GM13977 (cell line): ENCODE data around the gene PAK5.

Source experiments
- DNase-seq: peaks from one replicate; pipeline ENCODE4 v3.0.0; 2012; ENCODE audit warnings: low spot score
- in situ Hi-C: fragments of 300-500 bp; cut with MboI; formaldehyde crosslinking; loops from one replicate; pipeline ENCODE4 v1.12.0; 2022; ENCODE audit warnings: low sequenced_read_pairs, low pct_unique_long_range_greater_than_20kb, mixed read lengths, inconsistent platforms; ENCODE audit not compliant: unreplicated experiment
- TF ChIP-seq, protein P1 (sequence below): IDR thresholded peaks from 2 replicates; pipeline ENCODE4 v1.5.1; 2012; ENCODE audit warnings: mild to moderate bottlenecking, control low read depth; ENCODE audit not compliant: insufficient read depth; ENCODE audit errors: extremely low read depth, missing control alignments

PAK5 gene

DNA sequence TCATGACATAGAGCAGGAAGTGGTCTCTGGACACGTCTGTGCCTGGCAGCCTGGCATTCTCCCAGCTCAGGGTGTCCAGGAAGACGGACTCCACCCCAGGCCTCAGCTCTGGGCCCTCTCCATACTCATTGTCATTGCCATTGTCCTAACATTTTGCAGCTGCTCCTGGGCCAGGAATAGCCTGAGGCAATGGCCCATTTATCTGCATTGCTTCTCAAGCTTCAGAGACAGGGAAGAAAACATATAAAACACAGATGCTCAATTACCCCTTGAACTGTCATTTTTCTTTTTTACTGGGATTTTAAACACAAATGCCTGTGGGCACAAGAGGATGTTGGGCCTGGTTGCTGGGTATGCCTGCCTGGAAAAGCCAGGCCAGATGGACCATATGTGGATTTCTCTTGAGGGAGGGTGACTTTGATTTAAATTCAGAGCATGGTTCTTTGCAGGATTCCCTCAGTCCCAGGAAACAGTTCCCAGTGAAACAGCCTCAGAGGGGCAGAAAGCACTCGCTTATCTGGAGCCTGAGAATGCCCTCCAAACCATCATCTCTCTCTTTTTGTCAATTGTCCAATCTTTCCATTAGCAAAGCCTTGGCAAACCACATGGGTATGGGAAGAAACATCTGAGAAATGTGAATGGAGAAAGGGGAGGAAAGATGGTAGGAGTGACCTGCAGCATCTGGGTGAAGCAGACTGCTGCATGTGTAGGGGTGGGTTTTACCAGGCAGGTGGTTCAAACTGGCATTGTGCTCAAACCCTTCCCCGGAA lies 306.6 kb downstream of the PAK5 start:
- no peak for DNase-seq
- in situ Hi-C loops, result no loop called here

DNA sequence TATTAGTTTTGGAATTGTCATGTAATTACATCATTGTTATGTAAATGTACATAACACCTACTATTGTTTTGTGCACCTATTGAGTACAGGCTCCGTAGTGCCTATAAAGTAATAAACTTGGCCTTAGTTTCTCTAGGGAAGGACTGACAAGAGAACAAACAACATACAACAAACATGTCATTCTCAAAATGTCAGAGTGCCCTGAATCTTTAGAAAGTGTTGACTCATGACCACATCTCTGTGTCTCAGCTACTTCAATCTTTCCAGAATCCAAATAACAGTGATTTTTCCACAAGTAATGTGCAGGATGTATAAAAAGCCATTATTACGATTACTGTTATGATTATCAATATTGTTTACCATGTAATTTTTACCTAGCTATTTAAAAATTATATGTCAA lies 307.3 kb downstream of the PAK5 start:
- no peak for DNase-seq
- in situ Hi-C loops, result no loop called here
- TF ChIP-seq, protein P1, sequence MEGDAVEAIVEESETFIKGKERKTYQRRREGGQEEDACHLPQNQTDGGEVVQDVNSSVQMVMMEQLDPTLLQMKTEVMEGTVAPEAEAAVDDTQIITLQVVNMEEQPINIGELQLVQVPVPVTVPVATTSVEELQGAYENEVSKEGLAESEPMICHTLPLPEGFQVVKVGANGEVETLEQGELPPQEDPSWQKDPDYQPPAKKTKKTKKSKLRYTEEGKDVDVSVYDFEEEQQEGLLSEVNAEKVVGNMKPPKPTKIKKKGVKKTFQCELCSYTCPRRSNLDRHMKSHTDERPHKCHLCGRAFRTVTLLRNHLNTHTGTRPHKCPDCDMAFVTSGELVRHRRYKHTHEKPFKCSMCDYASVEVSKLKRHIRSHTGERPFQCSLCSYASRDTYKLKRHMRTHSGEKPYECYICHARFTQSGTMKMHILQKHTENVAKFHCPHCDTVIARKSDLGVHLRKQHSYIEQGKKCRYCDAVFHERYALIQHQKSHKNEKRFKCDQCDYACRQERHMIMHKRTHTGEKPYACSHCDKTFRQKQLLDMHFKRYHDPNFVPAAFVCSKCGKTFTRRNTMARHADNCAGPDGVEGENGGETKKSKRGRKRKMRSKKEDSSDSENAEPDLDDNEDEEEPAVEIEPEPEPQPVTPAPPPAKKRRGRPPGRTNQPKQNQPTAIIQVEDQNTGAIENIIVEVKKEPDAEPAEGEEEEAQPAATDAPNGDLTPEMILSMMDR, result no peak

More for the DNA sequence above, 306.6 kb downstream of the PAK5 start:
- TF ChIP-seq, protein P1, result no peak

DNA sequence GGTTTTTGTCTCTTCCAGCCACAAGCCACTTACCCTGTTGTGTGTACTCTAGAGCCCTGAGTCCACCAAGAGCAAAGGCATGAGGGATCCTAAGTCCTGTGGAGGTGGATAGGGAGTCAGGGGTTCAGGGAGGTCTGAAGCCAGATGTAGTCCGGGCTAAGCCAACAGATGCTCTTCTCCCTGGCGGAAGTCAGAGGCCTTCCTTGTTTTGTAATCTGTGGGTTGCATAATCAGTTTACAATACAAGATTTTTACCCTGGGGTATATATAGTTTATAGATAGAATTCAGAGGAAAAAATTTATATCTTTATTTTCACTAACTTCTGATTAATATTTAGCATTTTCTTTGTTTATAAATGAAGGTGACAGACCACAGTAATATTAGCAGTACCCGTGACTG lies 315.2 kb downstream of the PAK5 start:
- in situ Hi-C loops, result no loop called here
- TF ChIP-seq, protein P1, result no peak
- DNase-seq, result no peak

DNA sequence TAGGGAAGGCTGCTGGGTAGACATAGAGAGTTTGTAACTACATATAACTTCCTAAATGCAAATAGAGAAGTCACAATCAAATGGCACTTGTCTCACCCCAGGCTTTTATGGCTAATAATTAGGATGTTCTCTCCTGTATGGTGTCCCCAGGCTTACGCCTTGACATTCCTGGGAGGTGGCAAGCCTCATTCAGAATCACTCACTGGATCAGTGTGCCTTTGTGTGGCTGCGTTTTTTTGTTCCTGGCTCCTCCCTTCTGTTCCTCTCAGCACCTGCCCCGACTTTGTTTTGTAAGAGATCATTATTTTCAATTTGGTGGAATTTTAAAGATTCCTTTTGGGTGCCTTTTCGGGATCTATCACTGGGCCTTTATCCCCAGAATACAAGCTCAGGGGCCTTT lies 318.8 kb downstream of the PAK5 start:
- no peak for DNase-seq
- in situ Hi-C loops, result no loop called here
- TF ChIP-seq, protein P1, result no peak

DNA sequence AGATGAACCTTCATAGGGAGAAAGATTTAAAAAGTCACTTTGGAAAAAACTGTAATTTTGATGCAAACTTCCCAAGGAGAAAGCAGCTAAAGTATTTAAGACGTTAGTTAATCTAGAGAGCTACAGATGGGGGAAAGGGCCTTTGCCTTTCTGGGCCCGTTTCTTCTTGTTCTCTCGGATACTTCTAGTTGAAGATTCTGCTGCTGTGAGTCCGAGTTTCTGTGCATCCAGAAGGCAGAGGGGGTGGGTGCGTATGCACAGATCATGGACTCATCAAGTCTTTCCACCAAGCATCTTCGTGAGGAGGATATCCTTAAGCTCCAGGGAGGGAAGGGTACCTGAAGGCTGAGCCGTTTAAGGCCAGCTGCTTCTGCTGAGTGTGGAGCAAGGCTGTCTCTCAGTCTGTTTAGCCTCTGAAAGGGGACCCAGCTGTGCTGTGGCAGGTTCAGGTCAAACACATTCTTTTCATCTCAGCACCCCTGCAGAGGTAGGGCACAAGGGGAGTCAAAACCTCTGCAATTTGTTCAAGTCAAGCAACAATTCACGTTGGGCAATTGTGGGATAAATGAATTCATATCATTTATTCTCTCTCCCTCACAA lies 320.2 kb downstream of the PAK5 start:
- TF ChIP-seq, protein P1, result no peak
- in situ Hi-C loops, result loop anchor here (10.0 kb wide), 1 partner anchor 86 kb away; no protein-coding TSS in a partner anchor
- no peak for DNase-seq

DNA sequence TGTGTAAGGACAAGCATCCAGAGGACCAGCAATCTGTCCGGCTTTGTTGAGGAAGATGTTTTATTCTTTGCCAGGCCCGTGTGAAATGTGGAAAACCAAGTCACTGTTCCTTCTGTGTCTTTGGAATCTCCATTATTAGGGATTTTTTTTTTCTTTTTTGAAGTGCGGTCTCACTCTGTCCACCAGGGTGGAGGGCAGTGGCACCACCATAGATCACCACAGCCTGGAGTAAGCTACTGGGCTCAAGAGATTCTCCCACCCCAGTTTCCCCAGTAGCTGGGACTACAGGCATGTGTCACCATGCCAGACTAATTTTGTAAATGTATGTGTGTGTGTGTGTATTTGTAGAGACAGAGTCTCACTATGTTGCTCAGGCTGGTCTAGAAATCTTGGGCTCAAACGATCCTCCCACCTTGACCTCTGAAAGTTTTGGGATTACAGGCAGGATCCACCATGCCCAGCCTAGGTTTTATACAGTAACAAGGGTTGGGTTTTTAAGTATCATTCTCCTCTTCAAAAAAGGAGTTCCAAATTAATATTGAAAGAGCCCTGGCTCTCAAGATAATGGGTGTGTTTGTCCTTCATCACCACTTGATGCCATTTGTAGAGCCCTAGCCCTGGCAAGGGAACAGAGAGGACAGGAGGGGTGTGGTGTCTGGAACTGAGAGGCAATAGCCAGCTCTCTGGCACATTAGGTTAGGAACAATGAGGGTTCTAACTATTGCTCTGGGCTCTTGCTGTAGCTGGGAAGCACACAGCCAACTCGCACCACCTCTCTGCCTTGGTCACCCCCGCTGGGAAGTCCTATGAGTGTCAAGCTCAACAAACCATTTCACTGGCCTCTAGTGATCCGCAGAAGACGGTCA lies 321.3 kb downstream of the PAK5 start:
- DNase-seq, result no peak
- in situ Hi-C loops, result loop anchor here (10.0 kb wide), 1 partner anchor 87 kb away; no protein-coding TSS in a partner anchor
- TF ChIP-seq, protein P1, result no peak
